ENCODE results near the gene VMAC.
A peak's percentile ranks its signal among the peaks of the same experiment; 100 is the strongest.
"Not testable (repeated sequence)": the region's sequence is repeated elsewhere in the genome, so short reads cannot be mapped to it uniquely, and the experiment has no call there.

VMAC gene

GRCh38 chr19:5884065-5884811, 20.4 kb upstream of the VMAC start:
- DNase-seq, result not testable (repeated sequence)

DNA sequence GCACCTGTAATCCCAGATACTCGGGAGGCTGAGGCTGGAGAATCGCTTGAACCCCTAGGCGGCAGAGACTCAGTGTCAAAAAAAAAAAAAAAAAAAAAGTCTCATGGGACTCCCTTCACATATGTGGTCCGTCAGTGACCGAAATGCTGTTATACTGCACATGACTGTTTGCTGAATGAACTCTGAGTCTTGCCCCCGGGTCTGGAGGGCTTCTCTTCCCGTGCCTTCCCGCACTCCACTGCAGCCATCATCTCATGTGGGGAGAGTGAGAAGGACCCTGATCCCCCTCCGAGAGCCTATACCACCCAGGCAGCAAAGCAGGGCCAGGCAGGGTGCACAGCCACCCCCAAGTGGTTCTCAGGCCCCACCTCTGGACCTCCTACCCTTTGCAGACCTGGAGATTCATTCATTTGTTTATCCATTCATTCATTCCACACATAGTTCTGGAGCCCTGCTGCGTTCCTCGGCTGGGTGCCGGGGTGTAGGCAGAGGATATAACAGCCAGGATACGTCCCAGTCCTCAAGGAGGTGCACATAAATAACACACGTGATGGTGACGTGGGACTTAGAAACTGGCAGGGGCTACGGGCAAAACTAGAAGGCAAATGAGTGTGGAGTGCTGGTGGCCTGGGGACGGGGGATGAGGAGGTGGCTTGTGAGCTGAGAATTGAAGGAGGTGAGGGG, 15.2 kb upstream of the VMAC start:
- DNase-seq, result no peak

DNA sequence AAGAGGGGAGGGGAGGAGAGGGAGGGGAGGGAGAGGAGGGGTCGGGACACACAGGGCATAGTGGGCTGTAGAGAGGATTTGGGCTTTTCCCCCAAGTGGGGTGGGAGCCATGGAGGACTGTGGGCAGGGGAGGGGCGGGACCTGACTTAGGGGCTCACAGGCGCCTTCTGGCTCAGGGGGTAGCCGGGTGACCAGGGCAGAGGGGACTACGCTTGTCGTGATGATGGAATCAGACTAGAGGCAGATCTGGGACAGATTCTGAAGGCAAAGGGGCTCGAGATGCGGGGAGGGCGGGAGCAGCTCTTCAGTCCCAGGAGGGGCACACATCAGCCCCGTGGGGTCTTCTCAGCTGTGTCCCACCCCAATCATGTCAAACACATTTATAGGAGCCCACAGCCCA, 14.6 kb upstream of the VMAC start:
- DNase-seq, result no peak

- no peak for DNase-seq
Observed at GRCh38 chr19:5891572-5891937, 13.1 kb upstream of the VMAC start.

- DNase-seq, result peak; percentile 28
Observed at GRCh38 chr19:5891938-5892771, 12.5 kb upstream of the VMAC start.

- DNase-seq, result no peak
Observed at GRCh38 chr19:5892772-5893275, 11.8 kb upstream of the VMAC start.

DNA sequence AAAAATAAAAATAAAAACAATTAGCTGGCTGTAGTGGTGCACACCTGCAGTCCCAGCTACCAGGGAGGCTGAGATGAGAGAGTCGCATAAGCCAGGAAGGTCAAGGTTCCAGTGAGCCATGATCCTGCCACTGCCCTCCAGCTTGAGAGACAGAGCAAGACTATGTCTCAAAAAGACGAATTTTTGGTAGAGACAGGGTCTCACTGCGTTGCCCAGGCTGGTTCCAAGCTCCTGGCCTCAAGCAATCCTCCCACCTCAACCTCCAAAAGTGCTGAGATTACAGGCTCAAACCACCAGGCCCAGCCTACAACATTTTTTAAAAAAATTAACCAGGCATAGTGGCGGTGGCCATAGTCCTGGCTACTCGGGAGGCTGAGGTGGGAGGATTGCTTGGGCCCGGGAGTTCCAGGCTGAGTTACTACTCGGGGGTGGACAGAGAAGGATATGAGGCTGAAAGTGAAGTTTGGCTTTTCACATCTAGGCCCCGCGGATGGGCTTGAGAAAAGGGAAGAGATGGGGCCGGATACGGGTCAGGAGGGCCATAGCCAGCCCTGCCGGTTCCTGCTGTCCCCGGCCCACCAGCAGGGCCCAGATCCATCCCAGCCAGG, 11.3 kb upstream of the VMAC start:
- DNase-seq, result no peak

DNA sequence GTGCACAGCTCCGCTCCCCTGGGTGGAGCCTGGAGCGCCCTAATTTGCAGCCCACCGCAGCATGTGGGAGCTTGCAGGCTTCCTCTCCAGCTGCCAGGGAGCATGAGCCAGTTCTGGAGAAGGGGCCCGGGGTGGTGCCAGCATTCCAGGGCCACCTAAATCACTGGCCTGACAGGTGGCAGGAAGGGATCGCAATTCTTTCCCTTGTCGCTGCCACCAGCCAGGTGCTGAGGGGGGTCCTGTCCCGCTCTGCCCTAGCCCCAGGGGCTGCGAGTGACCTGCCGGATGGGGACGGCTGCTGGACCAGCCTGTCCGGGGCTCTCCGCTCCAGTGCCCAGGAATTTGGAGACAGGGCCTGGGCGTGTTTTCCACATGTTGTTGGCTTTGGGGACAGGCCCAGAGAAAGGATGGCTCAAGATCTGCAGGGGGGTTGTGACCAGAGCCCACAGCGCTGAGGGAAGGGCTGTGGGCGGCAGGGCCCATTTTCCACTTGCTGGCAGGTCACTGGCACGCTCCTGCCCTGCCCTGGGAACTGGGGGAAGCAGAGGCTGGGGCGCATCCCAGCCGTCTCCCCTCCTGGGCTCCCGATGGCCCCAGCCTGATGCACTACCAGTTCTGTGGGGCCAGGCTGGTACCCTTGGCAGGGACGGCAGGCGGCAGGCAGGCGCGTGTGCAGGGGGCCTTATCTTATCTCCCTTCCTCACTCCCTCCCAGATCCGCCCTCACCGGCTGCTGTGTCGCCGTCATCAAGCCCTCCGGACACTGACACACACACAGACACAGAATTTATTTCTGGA, 10.6 kb upstream of the VMAC start:
- no peak for DNase-seq

GRCh38 chr19:5894704-5895349, 9.8 kb upstream of the VMAC start:
- no peak for DNase-seq

DNA sequence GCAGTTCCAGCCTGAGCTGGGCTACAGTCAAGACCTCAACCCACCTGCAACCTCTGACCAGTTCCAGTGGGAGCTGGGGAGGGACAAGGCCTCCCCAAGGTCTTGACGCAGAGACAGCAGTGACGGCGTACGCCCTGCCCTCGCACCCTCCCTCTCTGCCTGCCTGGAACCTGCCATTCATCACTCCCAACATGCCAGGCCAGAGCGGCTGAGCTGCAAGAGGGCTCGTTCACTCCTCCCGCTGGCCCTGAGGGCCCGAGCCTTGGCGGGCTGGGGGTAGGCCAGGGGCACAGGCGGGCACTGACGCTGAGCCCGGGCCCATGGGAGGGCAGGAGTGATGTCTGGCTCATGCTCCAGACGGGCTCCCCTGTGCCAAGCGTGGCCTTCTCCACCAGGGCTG, 9.3 kb upstream of the VMAC start:
- DNase-seq, result no peak

DNA sequence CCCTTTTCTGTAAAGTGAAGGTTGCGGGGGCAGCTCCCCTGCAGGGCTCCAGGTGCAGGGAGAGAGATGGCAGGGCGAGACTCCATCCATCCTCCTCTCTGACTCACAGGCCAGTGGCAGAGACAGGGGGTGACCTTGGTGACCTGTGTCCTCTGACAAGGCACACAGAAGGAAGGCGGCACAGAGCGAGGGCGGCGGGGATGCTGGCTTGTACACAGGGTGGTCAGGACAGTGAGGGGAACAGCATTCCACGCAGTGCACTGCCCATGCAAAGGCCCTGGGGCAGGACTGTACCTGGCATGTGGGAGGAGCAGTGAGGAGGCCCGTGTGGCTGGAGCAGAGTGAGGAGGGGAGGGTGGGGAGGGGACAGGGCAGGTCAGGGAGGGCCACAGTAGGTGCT, 8.8 kb upstream of the VMAC start:
- DNase-seq, result no peak

GRCh38 chr19:5896365-5897076, 8.2 kb upstream of the VMAC start:
- no peak for DNase-seq

DNA sequence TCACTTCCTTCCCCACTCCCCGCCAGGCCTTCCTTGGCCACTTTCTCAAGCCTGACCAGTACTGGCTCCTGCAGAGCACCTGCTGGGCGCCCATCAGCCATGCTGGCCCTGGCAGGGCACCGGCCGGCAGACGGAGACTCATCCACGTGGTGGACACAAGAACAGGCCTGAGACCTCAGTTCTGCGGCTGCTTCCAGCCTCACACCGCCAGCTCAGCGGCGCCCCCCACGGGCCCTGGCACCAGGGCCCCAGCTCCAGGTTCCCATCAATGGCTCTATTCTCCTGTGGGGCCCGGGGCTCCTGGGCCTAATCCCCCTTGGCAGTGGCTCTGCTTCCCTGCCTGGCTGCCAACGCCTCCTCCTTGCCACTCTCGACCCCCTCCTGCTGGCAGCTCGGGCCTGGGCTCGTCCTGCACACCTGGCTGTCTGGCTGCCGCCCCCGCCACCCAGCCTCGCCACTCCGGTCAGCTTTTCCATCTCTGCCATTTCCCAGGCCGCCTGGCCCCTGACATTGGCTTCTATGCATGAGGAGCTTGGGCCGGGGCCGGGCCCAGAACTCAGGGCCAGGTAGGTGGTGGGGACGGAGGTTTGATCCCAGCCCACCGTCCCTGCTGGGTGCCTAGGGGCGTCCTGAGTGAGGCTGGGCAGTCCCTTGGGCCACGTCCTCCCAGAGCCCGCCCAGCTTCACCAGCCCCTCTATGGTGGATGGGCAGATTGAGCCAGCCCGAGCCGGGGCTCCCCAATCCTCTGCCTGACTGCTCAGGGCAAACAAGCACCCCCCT, 7.3 kb upstream of the VMAC start:
- no peak for DNase-seq

DNA sequence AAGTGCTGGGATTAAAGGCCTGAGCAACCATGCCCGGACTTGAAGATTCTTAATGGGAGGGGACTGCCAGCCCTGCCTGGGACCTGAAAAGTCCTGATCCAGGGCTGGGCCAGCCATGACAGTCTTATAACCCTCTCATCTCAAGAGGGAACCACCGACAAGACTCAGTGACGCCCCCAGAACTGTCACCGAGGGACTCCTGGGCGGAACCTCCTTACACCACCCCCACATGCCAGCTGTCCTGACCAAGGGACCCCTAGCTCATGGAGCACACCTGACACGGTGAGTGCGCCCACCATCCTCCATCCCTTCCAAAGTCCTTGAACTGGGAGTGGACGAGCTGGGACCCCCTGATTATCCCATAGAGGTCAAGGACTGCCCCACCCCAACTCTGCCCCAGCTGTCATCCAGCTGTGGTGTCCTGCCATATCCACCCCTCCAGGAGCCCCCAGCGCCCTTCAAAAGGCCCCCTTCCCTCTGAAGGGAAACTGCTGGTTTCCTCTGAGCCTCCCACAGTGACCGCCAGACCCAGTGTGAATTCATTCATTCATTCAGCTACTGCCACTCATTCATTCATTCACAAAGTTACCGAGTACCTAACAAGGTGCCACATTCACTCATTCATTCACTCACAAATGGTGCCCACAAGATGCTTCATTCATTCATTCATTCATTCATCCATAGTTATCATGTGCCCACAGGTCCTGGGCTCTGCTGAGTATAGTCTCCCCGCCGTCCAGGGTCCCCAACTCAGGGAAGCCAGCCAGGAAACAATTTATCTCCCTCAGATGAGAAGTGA, 4.7 kb upstream of the VMAC start:
- no peak for DNase-seq

DNA sequence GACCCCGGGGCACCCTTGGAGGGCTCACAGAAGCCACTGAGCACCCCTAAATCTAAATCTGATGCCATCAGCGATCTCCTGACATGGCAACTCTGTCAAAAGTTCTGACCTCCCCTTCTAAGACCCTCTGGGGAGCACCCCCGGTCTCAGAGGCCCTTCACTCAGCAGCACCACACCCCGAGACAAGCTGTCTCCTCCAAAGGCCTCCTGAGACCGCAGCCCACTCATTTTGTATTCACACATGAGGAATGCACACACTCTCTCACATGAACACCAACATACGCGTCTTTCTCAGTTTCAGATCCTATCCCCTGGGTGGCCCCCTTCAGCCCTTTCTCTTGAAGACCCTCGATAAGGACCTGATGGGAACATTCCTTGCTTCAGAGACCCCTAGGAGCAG, 3.7 kb upstream of the VMAC start:
- no peak for DNase-seq

- peak; percentile 51 for DNase-seq
Observed at GRCh38 chr19:5903056-5903623, 1.5 kb upstream of the VMAC start.

DNA sequence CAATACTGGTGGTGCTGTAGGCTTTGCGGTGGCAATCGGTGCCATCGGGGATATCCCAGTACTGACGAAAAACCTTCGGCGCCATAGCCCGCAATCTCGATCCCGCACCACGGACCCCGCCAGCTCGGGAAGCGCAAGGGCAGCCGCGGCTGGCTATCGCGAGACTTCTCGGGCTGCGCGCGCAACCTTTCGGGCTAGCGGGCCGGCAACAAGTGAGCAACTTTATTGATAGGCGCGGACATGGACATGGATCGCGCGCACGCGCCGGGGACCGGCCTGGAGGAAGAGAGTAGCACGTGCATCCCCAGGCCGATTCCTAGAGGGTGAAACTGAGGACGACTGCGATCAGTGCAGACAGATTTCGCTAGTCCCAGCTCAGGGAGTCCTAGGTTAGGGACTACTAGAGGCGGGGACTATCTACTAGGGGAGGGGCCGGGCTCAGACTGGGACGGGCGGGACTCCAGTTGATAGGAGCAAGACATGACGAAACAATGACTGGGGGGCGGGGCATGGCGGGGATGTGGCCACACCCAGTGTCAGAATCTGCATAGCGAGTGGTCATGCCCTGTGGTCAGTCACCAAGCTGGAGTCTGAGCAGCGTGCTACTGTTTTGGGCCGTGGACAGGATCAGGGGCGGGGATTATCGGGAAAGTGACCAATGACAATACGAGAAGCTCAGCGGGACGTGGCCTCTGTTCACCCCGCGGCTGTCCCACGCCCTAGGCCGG, 884 bp upstream of the VMAC start, which contains the start of gene NDUFA11:
NDUFA11 (minus strand) TSS at position 167 of the 728 bp plus-strand sequence; CDS start at position 85, 82 bp downstream.
- DNase-seq, result peak; percentile 97

- DNase-seq, result no peak
Observed at GRCh38 chr19:5905114-5905778, 574 bp downstream of the VMAC start.
